Fibroblast of pulmonary artery (primary cell): Measurements from ENCODE around the gene CNST.

ENCODE experiments used
- DNase-seq: peaks from one replicate; pipeline ENCODE4 v3.0.0-alpha.2; 2010; ENCODE audit warnings: low read depth
- H3K4me3 ChIP-seq: replicated peaks from 2 replicates; pipeline ENCODE4 v1.5.1; 2011; ENCODE audit warnings: low read depth, mild to moderate bottlenecking, control low read depth, low read length, moderate library complexity
- CTCF ChIP-seq: IDR thresholded peaks from 2 replicates; pipeline ENCODE4 v1.5.1; 2011; ENCODE audit warnings: mild to moderate bottlenecking, control low read depth, low read length, inconsistent platforms; ENCODE audit errors: missing control alignments

The CNST gene

GRCh38 chr1:246695136-246695535, 128.9 kb downstream of the CNST start:
- no peak for DNase-seq
- TF ChIP-seq CTCF, result no peak
- no peak overlapping the region for H3K4me3 ChIP-seq

GRCh38 chr1:246695666-246696065, 129.4 kb downstream of the CNST start:
- no peak for DNase-seq
- no peak for TF ChIP-seq CTCF
- no peak overlapping the region for H3K4me3 ChIP-seq

- DNase-seq, result no peak
- no peak for TF ChIP-seq CTCF
- H3K4me3 ChIP-seq, result peak overlapping the region; percentile 23
These were observed 132.3 kb downstream of the CNST start for GRCh38 chr1:246698466-246699094.

GRCh38 chr1:246699095-246699735, 133.0 kb downstream of the CNST start:
- TF ChIP-seq CTCF, result peak; percentile 96
- peak overlapping the region; percentile 23 for H3K4me3 ChIP-seq
- peak; percentile 95 for DNase-seq

GRCh38 chr1:246703581-246703980, 137.3 kb downstream of the CNST start:
- no peak overlapping the region for H3K4me3 ChIP-seq

GRCh38 chr1:246705368-246705767, 139.1 kb downstream of the CNST start:
- peak; percentile 90 for DNase-seq
- no peak overlapping the region for H3K4me3 ChIP-seq
- no peak for TF ChIP-seq CTCF

More at GRCh38 chr1:246703581-246703980, 137.3 kb downstream of the CNST start:
- DNase-seq, result no peak
- no peak for TF ChIP-seq CTCF

- DNase-seq, result peak; percentile 11
- no peak overlapping the region for H3K4me3 ChIP-seq
- no peak for TF ChIP-seq CTCF
These were observed 141.9 kb downstream of the CNST start for GRCh38 chr1:246708166-246708565.
